ENCODE results near the gene GALNT2. TPM values are rescaled to one million over a fixed set of nuclear protein-coding genes. Genes with fewer than 3 reads are reported as not detected.

GALNT2 gene
- total and polyA plus RNA-seq, 4 donors = 47.5 to 182 (median 114) TPM

- Histone ChIP-seq H3K36me3 (ENCODE audit: control insufficient read depth in 4 of 4, insufficient read depth in 3 of 4, low read depth in 1 of 4, low read length in 3 of 4) (peaks cover 0 to 6% (median 0%) of the 10 kb centered on the region in 4 donors), H3K9ac (ENCODE audit: low read depth in 1 of 2, low read length in 2 of 2) (no peak overlapping the region), H3K4me3 (ENCODE audit: low read depth in 1 of 3, low read length in 3 of 3) (no peak overlapping the region), H3K27ac (ENCODE audit: low read depth in 1 of 2, low read length in 2 of 2) (no peak overlapping the region), H3K9me3 (ENCODE audit: control insufficient read depth in 4 of 4, low read length in 3 of 4) (no peaks in the 10 kb centered on the region), H3K27me3 (ENCODE audit: control insufficient read depth in 4 of 4, insufficient read depth in 4 of 4, low read length in 3 of 4) (no peaks in the 10 kb centered on the region), H3K4me1 (ENCODE audit: control insufficient read depth in 4 of 4, insufficient read depth in 4 of 4, low read length in 3 of 4) (peaks cover 18 to 58% (median 38%) of the 10 kb centered on the region in 4 donors)
- no peak for TF ChIP-seq GABPA (IDR thresholded peaks at IDR 0.05 in 1 of 2, conservative IDR thresholded peaks at IDR 0.05 in 1 of 2)
- TF ChIP-seq FOXA2 (IDR thresholded peaks at IDR 0.05) = no peak
- TF ChIP-seq RAD21 (IDR thresholded peaks at IDR 0.05) = no peak
- 93% methylated on average over 11 of the region's 11 CpGs for whole genome bisulfite sequencing
- no peak for DNase-seq (ENCODE audit: low spot score)
Observed at GRCh38 chr1:230148768-230149469, 81.9 kb downstream of the GALNT2 start.

GRCh38 chr1:230149751-230150584, 82.9 kb downstream of the GALNT2 start:
- DNase-seq (ENCODE audit: low spot score) = no peak
- Histone ChIP-seq H3K4me3 (ENCODE audit: low read depth in 1 of 3, low read length in 3 of 3) (no peak overlapping the region), H3K9ac (ENCODE audit: low read depth in 1 of 2, low read length in 2 of 2) (no peak overlapping the region), H3K4me1 (ENCODE audit: control insufficient read depth in 4 of 4, insufficient read depth in 4 of 4, low read length in 3 of 4) (peaks cover 20 to 57% (median 38%) of the 10 kb centered on the region in 4 donors), H3K27me3 (ENCODE audit: control insufficient read depth in 4 of 4, insufficient read depth in 4 of 4, low read length in 3 of 4) (no peaks in the 10 kb centered on the region), H3K9me3 (ENCODE audit: control insufficient read depth in 4 of 4, low read length in 3 of 4) (no peaks in the 10 kb centered on the region), H3K36me3 (ENCODE audit: control insufficient read depth in 4 of 4, insufficient read depth in 3 of 4, low read depth in 1 of 4, low read length in 3 of 4) (peaks cover 0 to 6% (median 0%) of the 10 kb centered on the region in 4 donors), H3K27ac (ENCODE audit: low read depth in 1 of 2, low read length in 2 of 2) (no peak overlapping the region)
- 84% methylated on average over 15 of the region's 15 CpGs for WGBS
- TF ChIP-seq RXRA (IDR thresholded peaks at IDR 0.05) (no peak), ZBTB33 (IDR thresholded peaks at IDR 0.05) (no peak), HNF4G (IDR thresholded peaks at IDR 0.05) (no peak), ATF3 (IDR thresholded peaks at IDR 0.05) (no peak)
- TF ChIP-seq, protein P1, sequence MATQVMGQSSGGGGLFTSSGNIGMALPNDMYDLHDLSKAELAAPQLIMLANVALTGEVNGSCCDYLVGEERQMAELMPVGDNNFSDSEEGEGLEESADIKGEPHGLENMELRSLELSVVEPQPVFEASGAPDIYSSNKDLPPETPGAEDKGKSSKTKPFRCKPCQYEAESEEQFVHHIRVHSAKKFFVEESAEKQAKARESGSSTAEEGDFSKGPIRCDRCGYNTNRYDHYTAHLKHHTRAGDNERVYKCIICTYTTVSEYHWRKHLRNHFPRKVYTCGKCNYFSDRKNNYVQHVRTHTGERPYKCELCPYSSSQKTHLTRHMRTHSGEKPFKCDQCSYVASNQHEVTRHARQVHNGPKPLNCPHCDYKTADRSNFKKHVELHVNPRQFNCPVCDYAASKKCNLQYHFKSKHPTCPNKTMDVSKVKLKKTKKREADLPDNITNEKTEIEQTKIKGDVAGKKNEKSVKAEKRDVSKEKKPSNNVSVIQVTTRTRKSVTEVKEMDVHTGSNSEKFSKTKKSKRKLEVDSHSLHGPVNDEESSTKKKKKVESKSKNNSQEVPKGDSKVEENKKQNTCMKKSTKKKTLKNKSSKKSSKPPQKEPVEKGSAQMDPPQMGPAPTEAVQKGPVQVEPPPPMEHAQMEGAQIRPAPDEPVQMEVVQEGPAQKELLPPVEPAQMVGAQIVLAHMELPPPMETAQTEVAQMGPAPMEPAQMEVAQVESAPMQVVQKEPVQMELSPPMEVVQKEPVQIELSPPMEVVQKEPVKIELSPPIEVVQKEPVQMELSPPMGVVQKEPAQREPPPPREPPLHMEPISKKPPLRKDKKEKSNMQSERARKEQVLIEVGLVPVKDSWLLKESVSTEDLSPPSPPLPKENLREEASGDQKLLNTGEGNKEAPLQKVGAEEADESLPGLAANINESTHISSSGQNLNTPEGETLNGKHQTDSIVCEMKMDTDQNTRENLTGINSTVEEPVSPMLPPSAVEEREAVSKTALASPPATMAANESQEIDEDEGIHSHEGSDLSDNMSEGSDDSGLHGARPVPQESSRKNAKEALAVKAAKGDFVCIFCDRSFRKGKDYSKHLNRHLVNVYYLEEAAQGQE (IDR thresholded peaks at IDR 0.05) = no peak

GRCh38 chr1:230150615-230151014, 83.6 kb downstream of the GALNT2 start:
- H3K27ac ChIP-seq (ENCODE audit: low read depth in 1 of 2, low read length in 2 of 2) = no peak overlapping the region
- 92% methylated on average over 7 of the region's 7 CpGs for WGBS
- peaks cover 0 to 6% (median 0%) of the 10 kb centered on the region in 4 donors for H3K36me3 ChIP-seq (ENCODE audit: control insufficient read depth in 4 of 4, insufficient read depth in 3 of 4, low read depth in 1 of 4, low read length in 3 of 4)
- no peaks in the 10 kb centered on the region for H3K27me3 ChIP-seq (ENCODE audit: control insufficient read depth in 4 of 4, insufficient read depth in 4 of 4, low read length in 3 of 4)
- no peak overlapping the region for H3K9ac ChIP-seq (ENCODE audit: low read depth in 1 of 2, low read length in 2 of 2)
- H3K4me1 ChIP-seq (ENCODE audit: control insufficient read depth in 4 of 4, insufficient read depth in 4 of 4, low read length in 3 of 4) = peaks cover 24 to 57% (median 34%) of the 10 kb centered on the region in 4 donors
- H3K9me3 ChIP-seq (ENCODE audit: control insufficient read depth in 4 of 4, low read length in 3 of 4) = no peaks in the 10 kb centered on the region
- no peak overlapping the region for H3K4me3 ChIP-seq (ENCODE audit: low read depth in 1 of 3, low read length in 3 of 3)
- DNase-seq (ENCODE audit: low spot score) = no peak
- no peak for TF ChIP-seq YY1 (IDR thresholded peaks at IDR 0.05)
- no peak for TF ChIP-seq CTCF (IDR thresholded peaks at IDR 0.05; ENCODE audit: low read depth, low read length, missing input control)
- TF ChIP-seq EGR1 (IDR thresholded peaks at IDR 0.05; ENCODE audit: low read depth in 2 of 2) = no peak
- TF ChIP-seq ZBTB33 (IDR thresholded peaks at IDR 0.05) = no peak
- TF ChIP-seq SP1 (IDR thresholded peaks at IDR 0.05) = no peak
- TF ChIP-seq JUND (IDR thresholded peaks at IDR 0.05) = no peak
- TF ChIP-seq HNF4G (IDR thresholded peaks at IDR 0.05) = no peak
- TF ChIP-seq RXRA (IDR thresholded peaks at IDR 0.05) = no peak
- TF ChIP-seq ATF3 (IDR thresholded peaks at IDR 0.05) = no peak
- no peak for TF ChIP-seq HNF4A (conservative IDR thresholded peaks at IDR 0.05)
